NCI-H1092 treated with DMSO at 0.1 percent for 48 hours (cell line): Measurements from ENCODE around the gene CUBN.

Source experiments
- DNase-seq: peaks from one replicate; lab custom pipeline; 2025; lab: John Stamatoyannopoulos, UW

CUBN gene

GRCh38 chr10:17041626-17042520 is 87.7 kb downstream of the CUBN start:
- no peak for DNase-seq

- DNase-seq, result no peak
Measured at GRCh38 chr10:17038627-17039026, 91.0 kb downstream of the CUBN start.

GRCh38 chr10:17037910-17038309 is 91.7 kb downstream of the CUBN start:
- no peak for DNase-seq

- DNase-seq, result no peak
Measured at GRCh38 chr10:17035446-17035845, 94.2 kb downstream of the CUBN start.

- DNase-seq, result no peak
Measured at GRCh38 chr10:17033529-17034260, 95.9 kb downstream of the CUBN start.

GRCh38 chr10:17031637-17032635 is 97.7 kb downstream of the CUBN start:
- no peak for DNase-seq

GRCh38 chr10:17029581-17030271 is 99.9 kb downstream of the CUBN start:
- DNase-seq, result no peak

GRCh38 chr10:17029239-17029580 is 100.4 kb downstream of the CUBN start:
- no peak for DNase-seq

- no peak for DNase-seq
Measured at GRCh38 chr10:17028798-17029197, 100.8 kb downstream of the CUBN start.

- no peak for DNase-seq
Measured at GRCh38 chr10:17026686-17027485, 102.7 kb downstream of the CUBN start.

GRCh38 chr10:17025444-17026295 is 103.9 kb downstream of the CUBN start:
- no peak for DNase-seq

GRCh38 chr10:17024461-17024860 is 105.2 kb downstream of the CUBN start:
- DNase-seq, result no peak

- peak; percentile 10 for DNase-seq
Measured at GRCh38 chr10:17023386-17024298, 106.0 kb downstream of the CUBN start.

GRCh38 chr10:17022896-17023295 is 106.7 kb downstream of the CUBN start:
- no peak for DNase-seq

GRCh38 chr10:17022466-17022825 is 107.2 kb downstream of the CUBN start:
- DNase-seq, result peak; percentile 62

- peak; percentile 87 for DNase-seq
Measured at GRCh38 chr10:17021656-17022465, 107.8 kb downstream of the CUBN start.

- DNase-seq, result no peak
Measured at GRCh38 chr10:17019696-17020095, 109.9 kb downstream of the CUBN start.
